NCI-H1436 treated with DMSO at 0.1 percent for 48 hours (cell line): Measurements from ENCODE around the gene FXYD7.
"Not testable (repeated sequence)": the region's sequence is repeated elsewhere in the genome, so short reads cannot be mapped to it uniquely, and the experiment has no call there.

ENCODE experiments used
- DNase-seq: peaks from one replicate; lab custom pipeline; 2025; lab: John Stamatoyannopoulos, UW

FXYD7 gene

DNA sequence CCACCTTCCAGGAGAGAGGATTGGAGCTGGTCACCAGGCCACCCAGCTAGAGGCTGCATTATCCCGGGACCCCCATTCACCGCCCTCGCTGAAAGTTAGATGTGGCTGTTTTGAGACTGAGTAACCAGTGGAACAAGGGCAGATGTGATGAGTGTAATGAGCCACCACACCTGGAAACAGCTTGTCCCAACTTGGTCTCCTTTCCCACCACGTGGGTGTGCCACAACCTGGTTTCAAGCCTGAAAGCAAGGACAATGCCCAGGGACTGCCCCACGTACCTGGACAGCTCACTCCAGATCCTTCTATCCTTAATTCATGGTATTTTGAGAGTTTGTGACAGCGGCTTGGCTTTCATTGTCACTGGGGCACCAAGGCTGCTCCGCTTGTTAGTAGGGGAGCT lies 15.2 kb upstream of the FXYD7 start:
- DNase-seq: no peak

DNA sequence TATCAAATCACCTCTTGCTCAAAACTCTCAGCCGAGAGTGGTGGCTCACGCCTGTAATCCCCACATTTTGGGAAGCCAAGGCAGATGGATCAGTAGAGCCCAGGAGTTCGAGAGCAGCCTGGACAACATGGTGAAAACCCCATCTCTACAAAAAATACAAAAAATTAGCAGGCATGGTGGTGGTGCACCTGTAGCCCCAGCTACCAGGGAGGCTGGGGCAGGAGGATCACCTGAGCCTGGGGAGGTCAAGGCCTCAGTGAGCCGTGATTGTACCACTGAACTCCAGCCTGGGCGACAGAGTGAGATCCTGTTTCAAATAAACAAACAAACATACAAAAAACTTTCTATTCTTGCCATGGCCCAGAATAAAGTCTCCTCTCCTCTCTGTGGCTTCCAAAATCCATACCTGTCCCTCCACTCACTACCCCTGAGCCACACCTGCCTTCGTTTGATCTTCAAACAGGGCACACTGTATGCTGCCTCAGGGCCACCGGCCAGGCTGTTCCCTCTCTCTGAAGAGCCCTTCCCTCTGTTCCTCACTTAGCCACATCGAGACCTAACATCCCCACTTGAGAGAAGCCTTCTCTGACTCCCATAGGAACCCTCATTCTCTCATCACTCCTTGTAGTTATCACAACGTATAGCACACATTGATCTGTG lies 14.5 kb upstream of the FXYD7 start:
- DNase-seq: no peak

DNA sequence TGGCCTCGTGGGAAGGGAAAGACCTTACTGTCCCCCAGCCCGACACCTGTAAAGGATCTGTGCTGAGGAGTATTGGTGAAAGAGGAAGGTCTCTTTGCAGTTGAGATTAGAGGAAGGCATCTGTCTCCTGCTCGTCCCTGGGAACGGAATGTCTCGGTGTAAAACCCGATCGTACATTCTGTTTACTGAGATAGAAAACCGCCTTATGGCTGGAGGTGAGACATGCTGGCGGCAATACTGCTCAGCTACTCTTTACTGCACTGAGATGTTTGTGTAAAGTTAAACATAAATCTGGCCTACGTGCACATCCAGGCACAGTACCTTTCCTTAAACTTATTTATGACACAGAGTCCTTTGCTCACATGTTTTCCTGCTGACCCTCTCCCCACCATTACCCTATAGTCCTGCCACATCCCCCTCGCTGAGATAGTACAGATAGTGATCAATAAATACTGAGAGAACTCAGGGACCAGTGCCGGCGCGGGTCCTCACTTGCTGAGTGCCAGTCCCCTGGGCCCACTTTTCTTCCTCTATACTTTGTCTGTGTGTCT lies 13.3 kb upstream of the FXYD7 start:
- not testable (repeated sequence) for DNase-seq

DNA sequence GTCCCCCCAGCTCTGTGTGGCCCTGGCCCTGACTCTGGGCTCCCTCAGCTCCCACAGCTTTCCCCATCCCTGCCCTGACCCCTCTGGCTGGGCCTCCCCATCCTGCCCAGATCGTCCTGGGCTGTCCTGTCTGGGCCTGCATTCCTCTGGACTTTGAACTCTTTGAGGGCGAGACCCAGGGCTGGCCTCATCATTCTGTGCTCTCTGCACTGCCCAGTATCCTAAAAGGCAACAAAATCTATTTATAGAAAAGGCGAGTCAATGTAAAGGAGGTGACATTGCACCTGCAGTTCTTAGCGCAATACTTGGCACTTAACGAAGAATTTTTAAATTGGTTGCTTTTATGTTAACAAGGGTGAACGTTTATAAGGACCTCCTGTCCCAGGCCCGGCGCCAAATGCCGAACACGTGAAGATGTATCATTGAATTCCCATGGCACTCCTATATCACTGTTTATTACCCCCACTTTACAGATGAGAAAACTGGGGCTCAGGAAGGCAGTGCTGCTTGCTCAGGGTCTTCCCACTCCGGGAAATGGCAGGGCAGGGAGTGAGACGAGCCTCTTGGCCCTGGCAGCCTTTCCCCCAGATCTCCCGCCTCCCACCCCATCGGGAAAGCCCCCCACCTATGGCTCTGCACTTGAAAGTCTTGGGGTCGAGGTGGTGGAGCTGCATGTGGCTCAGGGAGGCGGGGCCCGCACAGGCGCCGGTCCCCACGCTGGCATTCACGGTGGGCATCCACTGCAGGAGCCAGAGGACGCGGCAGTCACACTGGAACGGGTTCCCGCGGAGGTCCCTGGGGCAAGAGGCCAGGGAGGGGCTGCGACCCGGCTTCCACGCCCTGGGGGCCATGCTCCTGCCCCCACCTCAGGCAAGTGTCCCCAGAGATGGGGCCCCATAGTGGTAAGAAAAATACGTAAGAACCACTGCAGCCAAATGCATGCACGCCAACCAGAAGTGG lies 12.0 kb upstream of the FXYD7 start:
- DNase-seq: no peak

DNA sequence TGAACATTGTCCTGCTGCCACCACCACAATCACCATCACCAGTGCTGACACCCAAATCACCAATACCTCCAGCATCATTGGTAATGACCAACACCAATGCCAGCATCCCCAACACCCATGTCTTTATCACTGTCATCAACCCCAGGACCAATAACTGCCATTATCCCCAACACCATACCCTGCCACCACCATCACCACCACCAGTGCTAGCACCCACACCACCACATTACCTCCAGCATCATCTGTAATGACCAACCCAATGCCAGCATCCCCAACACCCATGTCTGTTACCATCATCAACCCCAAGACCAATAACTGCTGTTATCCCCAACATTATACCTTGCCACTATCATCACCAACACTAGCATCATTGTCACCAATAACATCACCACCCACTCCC lies 10.8 kb upstream of the FXYD7 start:
- no peak for DNase-seq

DNA sequence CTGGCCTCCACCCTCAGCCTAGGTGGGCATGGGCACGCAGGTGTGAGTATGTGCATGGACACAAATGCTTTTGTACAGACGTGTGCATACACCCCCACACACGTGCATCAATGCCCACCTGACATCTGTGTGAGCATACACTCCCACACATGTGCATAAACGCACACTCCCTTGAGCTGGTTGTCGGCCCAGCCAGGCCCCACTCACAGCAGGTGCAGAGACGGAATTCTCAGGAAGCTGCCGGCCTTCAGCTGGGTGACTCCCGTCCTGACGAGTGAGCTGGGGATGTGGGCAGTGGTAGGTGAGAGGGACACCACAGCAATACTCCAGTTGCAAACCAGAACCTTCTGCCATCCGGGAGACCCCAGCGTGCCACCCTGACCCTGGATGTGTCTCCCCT lies 9.2 kb upstream of the FXYD7 start:
- no peak for DNase-seq

DNA sequence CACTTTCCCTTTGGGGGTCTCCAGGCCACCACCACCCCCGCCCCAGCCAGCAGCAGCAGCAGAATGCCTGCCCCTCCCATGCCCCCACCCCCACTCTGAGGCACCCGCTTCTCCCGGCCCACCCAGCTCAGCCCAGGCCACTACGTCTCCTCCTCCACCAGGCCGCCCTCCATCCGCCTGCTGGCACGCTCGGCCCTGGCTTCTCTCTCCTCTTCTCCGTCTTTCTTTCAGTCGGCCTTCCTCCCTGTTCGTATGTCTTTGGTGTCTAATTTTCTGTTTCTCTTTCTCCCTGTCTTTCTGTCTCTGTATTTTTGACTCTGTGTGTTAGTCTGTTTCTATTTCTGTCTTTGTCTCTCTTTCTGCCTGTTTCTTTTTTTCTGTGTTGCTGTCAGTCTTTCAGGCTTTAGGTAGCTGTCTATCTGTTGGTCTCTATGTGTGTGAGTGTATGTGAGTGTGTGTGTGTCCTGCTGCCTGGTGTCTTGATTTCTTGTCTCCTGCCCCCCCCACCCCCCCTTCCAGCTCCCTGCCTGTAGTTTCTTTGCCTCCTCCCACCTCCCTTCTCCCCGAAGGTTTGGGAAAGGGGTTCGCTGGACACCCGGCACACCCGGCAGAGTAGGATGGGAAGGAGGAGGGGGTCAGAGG lies 8.3 kb upstream of the FXYD7 start, which contains the start of gene LGI4:
Gene LGI4 (minus strand): TSS at position 459 of the 642 bp plus-strand sequence. CDS start 379 bp downstream, at position 80.
- no peak for DNase-seq

DNA sequence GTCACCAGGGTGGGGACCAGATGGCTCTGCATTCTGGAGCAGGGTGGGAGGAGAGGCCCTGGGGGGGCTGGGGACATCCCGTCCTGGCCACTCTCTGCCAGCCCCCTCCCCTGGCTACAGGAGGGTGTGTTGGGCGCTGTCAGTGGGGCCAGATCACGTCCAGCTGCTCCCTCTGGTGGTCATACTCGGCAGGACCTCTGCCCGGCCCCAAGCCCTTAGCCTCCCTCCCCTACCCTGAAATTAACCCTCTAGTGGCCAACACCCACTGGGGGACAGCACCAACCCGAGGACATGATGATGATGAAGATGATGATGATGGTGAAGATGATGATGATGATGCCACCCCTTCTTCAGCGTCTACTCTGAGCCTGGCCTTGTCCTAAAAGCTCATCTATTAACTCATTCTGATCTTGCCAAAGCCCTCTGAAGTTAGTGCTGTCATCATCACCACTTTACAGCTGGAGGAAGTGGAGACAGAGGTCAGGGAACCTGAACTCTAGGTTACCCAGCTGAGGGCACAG lies 7.6 kb upstream of the FXYD7 start:
- no peak for DNase-seq

DNA sequence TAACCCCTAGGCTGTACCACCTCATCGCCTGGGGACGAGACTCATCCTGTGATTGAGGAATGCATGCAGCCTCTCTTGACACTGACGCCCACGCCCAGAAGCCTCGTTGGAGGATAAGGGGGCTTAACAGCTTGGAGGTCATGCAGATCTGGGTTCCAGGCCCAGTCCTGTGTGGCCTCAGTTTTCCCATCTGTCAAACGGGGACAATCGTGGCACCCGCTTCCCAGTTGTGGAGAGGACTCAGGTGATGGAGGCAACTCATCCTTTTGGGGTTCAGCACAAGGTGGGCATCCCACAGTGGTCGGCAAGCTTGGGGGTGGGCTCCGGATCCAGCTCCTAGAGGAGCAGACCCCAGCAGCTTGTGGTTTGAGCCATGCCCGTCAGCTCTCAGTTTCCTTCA lies 6.8 kb upstream of the FXYD7 start:
- no peak for DNase-seq

DNA sequence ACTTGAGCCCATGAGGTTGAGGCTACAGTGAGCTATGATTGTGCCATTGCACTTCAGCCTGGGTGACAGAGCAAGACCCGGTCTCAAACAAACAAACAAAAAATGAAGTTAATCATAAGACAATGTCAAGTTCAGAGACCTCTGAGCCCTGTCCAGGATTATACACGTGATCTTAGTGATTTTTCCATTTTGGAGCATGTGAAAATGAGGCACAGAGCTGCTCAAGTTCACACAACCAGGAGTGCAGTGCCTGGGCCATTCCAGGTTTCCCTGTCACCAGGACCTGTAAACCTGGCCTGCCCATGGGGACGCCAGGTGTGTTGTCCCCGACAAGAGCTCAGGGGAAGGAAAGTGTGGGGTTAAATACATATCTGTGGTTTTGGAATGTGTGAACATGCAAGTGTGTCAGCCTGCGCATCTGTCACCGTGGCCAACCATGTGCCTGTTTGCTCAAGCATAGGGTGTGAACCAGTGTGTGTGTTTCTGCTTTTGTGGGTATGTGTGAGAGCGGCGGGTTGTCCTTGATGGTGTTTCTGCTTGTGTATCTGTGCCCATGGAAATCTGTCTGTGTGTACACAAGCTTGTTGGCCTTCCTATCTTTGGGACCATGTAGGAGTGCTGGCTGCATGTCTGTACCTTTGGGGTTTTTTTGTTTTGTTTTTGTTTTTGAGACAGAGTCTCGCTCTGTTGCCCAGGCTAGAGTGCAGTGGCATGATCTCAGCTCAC lies 5.9 kb upstream of the FXYD7 start:
- no peak for DNase-seq

DNA sequence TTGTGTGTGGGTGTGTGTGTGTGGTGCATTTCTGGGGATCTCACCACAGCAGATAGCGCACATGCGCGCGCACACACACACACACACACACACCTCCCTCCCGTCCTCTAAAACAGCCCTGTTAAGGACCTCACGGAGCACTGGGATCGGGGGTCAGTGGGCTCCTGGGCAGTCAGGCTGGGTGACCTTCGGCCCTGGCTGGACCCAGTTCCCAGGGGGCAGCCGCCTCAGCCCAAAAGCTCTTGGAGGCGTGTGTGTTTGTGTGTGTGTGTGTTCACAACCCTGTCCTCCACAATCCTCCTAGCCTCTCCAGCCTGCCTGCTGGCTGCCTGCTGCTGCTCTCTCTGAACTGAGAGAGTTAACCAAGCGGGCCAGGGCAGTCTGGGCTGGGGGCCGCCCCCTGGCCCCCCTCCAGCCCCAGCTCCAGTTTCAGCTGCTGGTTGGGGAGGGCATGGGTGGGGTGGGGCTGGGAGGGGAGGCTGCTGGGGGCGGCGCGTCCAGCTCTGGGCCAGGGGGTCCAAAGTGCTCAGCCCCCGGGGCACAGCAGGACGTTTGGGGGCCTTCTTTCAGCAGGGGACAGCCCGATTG lies 4.7 kb upstream of the FXYD7 start, which contains the start of gene FXYD1:
Gene FXYD1 (plus strand): TSS at position 520 of the 588 bp plus-strand sequence. CDS start 1,256 bp downstream, outside the sequence.
- DNase-seq: no peak

DNA sequence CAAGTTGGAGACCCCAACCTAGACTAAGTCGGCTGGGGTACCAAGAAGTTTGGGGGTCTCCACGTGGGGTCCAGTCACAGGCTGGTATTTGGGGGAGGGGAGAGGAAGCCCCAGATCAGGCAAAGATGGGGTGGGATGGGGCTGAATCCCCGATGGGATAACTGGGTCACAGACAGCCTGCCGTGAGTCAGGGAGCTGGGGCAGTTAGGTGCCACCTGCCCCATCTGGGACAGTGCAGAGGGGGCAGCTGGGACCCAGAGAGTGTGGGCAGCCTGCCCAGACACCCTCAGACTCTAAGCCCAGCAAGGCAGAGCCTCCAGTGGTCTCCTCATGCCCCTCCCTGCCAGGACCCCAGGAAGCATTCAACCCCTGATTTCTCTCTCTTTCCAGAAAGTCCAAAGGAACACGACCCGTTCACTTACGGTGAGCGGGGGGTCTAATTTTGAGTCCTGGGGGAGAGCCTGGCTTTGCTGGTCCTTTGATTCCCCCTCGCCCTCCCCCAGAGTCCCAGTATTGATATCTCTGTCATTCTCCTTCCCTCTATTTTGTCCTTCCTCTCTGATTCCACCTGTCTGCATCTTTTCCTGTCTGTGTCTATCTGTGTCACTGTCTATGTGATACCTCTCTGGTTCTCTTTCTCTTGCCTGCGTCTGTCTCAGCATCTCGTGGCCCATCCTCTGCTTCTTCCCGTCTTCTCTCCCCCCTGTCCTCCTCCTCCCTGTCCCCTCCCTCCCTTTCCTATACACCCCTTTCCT lies 2.7 kb upstream of the FXYD7 start:
- no peak for DNase-seq

DNA sequence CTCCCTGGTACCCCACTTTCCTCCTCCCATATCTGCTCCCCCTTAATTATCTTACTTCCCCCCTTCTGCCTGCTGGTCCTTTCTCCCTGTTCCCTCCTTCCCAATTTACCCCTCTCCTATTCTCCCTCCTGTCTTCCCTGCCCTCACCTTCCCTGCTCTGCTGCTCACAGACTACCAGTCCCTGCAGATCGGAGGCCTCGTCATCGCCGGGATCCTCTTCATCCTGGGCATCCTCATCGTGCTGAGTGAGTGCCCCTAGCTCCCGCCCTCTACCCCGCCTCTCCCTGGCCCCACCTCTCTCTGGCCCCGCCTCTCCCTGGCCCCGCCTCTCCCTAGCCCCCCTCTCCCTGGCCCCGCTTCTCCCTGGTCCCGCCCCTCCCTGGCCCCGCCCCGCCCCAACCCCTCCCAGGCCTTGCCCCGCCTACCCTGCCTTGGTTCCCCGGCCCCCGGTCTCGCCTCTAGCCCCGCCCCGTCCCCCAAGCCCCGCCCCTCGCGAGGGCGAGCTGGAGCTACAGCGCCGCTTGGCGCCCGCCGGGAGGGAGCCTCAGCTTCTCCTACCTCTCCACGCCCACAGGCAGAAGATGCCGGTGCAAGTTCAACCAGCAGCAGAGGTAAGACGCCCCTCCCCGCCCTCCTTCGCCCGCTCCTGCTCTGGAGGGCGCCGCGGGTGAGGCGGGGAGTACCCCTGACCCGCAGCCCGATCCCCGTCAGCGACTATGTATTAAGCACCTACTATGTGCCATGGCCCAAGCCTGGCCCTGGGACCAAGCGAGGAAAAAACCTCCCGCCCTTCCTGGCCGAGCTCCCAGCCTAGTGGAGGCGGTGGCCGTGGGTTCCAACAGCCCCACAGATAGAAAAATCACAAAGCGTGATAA lies 1.9 kb upstream of the FXYD7 start:
- no peak for DNase-seq

DNA sequence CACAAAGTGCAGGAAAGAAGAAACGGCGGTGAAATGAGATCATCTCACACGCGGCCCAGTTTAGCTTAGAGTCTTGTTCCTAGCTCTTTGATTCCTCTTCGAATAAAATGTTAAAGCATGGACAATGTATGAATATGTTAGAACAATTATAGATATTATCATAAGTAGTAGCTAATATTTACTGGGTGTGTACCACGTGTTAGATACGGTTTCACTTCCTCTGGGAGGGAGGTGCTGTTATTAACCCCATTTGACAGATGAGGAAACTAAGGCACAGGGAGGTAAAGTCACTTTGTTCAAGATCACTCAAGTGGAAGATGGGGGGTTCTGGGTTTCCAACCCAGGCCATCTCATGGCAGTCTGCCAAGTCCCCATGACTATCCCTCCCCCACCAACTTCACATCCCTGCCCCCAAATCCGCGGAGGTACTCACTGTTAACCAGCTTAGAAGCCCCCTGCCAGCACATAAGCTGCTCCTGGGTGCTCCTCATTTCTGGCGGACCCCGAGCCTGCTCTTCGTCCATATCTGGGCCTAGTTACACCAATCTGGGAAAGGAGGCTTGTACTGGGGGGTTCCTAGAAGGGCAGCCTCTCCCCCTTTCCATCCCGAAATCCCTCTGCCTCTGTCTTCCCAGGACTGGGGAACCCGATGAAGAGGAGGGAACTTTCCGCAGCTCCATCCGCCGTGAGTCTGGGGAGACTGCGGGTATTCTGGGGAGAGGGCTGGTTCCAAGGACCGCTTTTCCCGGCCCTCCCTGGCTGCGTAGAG lies 1.0 kb upstream of the FXYD7 start:
- DNase-seq: no peak

DNA sequence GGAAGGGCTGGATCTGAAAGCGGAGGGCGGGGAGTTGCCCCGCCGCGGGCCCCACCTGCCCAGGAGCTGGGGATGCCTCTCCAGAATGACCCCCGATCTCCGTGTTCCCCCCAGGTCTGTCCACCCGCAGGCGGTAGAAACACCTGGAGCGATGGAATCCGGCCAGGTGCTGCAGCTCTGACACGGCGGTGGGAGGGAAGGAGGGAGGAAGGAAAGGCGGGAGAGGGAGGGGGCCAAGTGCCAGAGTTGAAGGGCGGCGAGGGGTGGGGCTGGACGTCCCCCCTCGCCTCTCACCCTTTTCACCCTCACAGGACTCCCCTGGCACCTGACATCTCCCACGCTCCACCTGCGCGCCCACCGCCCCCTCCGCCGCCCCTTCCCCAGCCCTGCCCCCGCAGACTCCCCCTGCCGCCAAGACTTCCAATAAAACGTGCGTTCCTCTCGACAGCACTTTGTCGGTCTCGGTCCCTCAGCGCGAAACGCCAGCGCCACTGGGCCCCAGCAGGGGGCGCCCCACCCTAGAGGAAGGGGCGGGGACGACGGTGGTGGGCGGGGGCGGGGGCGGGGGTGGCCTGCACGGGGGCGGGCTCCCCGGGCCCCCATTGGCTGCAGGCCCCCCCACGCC lies 337 bp upstream of the FXYD7 start:
- DNase-seq: no peak

DNA sequence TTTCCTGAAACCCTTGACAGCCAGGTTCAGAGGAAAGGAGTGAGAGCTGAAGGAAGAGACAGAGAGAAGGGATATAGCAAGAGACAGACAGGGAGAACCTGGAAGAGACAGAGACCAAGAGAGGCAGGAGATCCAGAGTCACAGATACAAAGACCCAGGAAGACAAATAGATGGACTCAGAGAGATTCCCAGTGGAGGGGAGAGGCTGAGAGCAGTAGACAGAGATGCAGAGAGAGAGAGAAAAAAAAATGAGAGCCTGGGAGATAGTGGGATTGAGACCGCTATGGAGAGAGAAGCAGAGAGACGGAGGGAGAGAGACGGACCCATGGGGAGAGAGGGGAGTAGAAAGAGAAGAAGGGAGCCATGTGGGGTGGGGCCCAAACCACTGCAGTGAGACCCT lies 763 bp downstream of the FXYD7 start:
- DNase-seq: no peak

DNA sequence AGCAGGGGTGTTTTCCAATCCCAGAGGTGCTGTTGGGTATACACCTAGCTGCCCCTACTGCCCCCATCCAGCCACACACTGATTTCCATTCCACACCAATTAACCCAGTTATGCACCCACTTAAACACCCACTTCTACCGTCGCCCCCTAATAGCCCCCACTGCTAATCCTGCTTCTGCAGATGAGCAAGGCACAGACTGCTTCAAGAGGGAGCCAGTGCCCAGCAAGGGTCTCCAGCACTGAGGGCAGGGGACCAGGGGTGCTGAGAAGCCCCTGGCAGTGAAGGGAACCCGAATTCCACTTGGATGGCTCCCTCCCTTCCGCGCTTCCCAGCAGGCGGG lies 1.2 kb downstream of the FXYD7 start:
- no peak for DNase-seq
